Uterus (tissue), 2 donors: ENCODE results near the gene USP32.

Experiments used
- CTCF ChIP-seq, 4 experiments: fragments of 200-600 bp in 2 of 4; fragments of 450-650 bp in 2 of 4; sonication (generic) in 2 of 4; IDR thresholded peaks; one replicate each; pipeline ENCODE4 v1.5.1; 2016 to 2019; ENCODE audit warnings: antibody characterized with exemption in 4 of 4, mild to moderate bottlenecking in 2 of 4, moderate library complexity in 1 of 4
- POLR2A ChIP-seq, 2 donors: fragments of 450-650 bp; IDR thresholded peaks; one replicate each; pipeline ENCODE4 v1.6.1; 2016; ENCODE audit warnings: antibody characterized with exemption in 2 of 2, mild to moderate bottlenecking in 1 of 2, moderate library complexity in 1 of 2

- TF ChIP-seq CTCF (IDR thresholded peaks at IDR 0.05), result no peak
- no peak for TF ChIP-seq POLR2A (IDR thresholded peaks at IDR 0.05)
Measured at GRCh38 chr17:60249290-60249826, 142.6 kb downstream of the USP32 start.
